CD14-positive monocyte (primary cell): ENCODE results near the gene NID2. TPM values are rescaled to one million over a fixed set of nuclear protein-coding genes. Genes with fewer than 3 reads are reported as not detected.
A peak's percentile ranks its signal among the peaks of the same experiment; 100 is the strongest.

ENCODE experiments used
- DNase-seq, 3 donors: peaks; one replicate each; pipeline ENCODE4 v3.0.0-alpha.2; 2011 to 2022
- H2AFZ ChIP-seq: 2 replicates; pipeline ENCODE4 v1.6.0; 2012; ENCODE audit warnings: mild to moderate bottlenecking, low read depth, low read length, inconsistent platforms; ENCODE audit not compliant: insufficient read depth, poor library complexity, severe bottlenecking
- H3K27ac ChIP-seq, 2 donors: 1 replicate in 1 of 2; 2 replicates in 1 of 2; pipeline ENCODE4 v1.5.1; 2012 to 2013; ENCODE audit warnings: low read length in 2 of 2, control low read depth in 1 of 2, inconsistent platforms in 1 of 2, low read depth in 1 of 2, mild to moderate bottlenecking in 1 of 2
- H3K27me3 ChIP-seq, 2 donors: one replicate each; pipeline versions ENCODE4 v1.6.0 to v1.6.1; 2011 to 2013; ENCODE audit warnings: low read length in 2 of 2; ENCODE audit not compliant: control insufficient read depth in 2 of 2, insufficient read depth in 2 of 2
- H3K36me3 ChIP-seq, 2 donors: replicated peaks in 1 of 2; 1 replicate in 1 of 2; 2 replicates in 1 of 2; pipeline versions ENCODE4 v1.5.1 to v1.6.1; 2012 to 2013; ENCODE audit warnings: low read length in 2 of 2, control low read depth in 1 of 2, inconsistent platforms in 1 of 2, mild to moderate bottlenecking in 1 of 2; ENCODE audit not compliant: insufficient read depth in 2 of 2, control insufficient read depth in 1 of 2
- H3K4me1 ChIP-seq, 2 donors: 1 replicate in 1 of 2; 2 replicates in 1 of 2; pipeline versions ENCODE4 v1.5.1 to v1.6.1; 2012 to 2013; ENCODE audit warnings: low read length in 2 of 2, control low read depth in 1 of 2, inconsistent platforms in 1 of 2, mild to moderate bottlenecking in 1 of 2, moderate library complexity in 1 of 2; ENCODE audit not compliant: insufficient read depth in 2 of 2, control insufficient read depth in 1 of 2
- H3K4me2 ChIP-seq: replicated peaks from 2 replicates; pipeline ENCODE3; 2012; ENCODE audit warnings: low read length, moderate library complexity, mild to moderate bottlenecking; ENCODE audit not compliant: poor library complexity, severe bottlenecking; ENCODE audit errors: extremely low read depth
- H3K4me3 ChIP-seq, 3 experiments: fragments of 200-600 bp in 1 of 3; sonication (generic) in 1 of 3; replicated peaks in 1 of 3; 1 replicate in 2 of 3; 2 replicates in 1 of 3; pipeline ENCODE4 v1.5.1; 2011 to 2013; ENCODE audit warnings: low read length in 3 of 3, mild to moderate bottlenecking in 3 of 3, control low read depth in 2 of 3, low read depth in 2 of 3, inconsistent platforms in 1 of 3, moderate library complexity in 1 of 3
- H3K79me2 ChIP-seq: 2 replicates; pipeline ENCODE4 v1.6.0; 2012; ENCODE audit warnings: mild to moderate bottlenecking, control low read depth, inconsistent platforms, low read length, moderate library complexity; ENCODE audit not compliant: insufficient read depth
- H3K9ac ChIP-seq: 2 replicates; pipeline ENCODE4 v1.6.0; 2017; ENCODE audit warnings: low read length, mild to moderate bottlenecking; ENCODE audit not compliant: insufficient read depth, poor library complexity, severe bottlenecking
- H3K9me3 ChIP-seq, 2 donors: replicated peaks in 1 of 2; 1 replicate in 1 of 2; 2 replicates in 1 of 2; pipeline versions ENCODE4 v1.5.1 to v1.6.1; 2012 to 2013; ENCODE audit warnings: low read length in 2 of 2, control low read depth in 1 of 2; ENCODE audit not compliant: control insufficient read depth in 1 of 2, insufficient read depth in 1 of 2
- H4K20me1 ChIP-seq: 2 replicates; pipeline ENCODE4 v1.6.0; 2012; ENCODE audit warnings: mild to moderate bottlenecking, low read length, control low read depth, moderate library complexity; ENCODE audit not compliant: insufficient read depth
- H3K27ac Mint-ChIP-seq, 7 donors: one replicate each; pipeline ENCODE4 v1.8.0; 2020; ENCODE audit warnings: mild to moderate bottlenecking in 7 of 7, mixed read lengths in 7 of 7, moderate library complexity in 6 of 7, inconsistent platforms in 2 of 7
- H3K27me3 Mint-ChIP-seq, 3 donors: one replicate each; pipeline ENCODE4 v1.8.0; 2021 to 2022; ENCODE audit warnings: low read depth in 3 of 3, mild to moderate bottlenecking in 3 of 3, mixed read lengths in 3 of 3, moderate library complexity in 3 of 3, inconsistent platforms in 1 of 3
- H3K36me3 Mint-ChIP-seq, 2 donors: one replicate each; pipeline ENCODE4 v1.8.0; 2020; ENCODE audit warnings: mixed read lengths in 2 of 2, inconsistent platforms in 1 of 2, mild to moderate bottlenecking in 1 of 2
- H3K4me1 Mint-ChIP-seq: one replicate; pipeline ENCODE4 v1.8.0; 2020; ENCODE audit warnings: mild to moderate bottlenecking, mixed read lengths
- H3K4me3 Mint-ChIP-seq, 2 donors: one replicate each; pipeline ENCODE4 v1.8.0; 2020; ENCODE audit warnings: mild to moderate bottlenecking in 2 of 2, mixed read lengths in 2 of 2, moderate library complexity in 1 of 2
- H3K9me3 Mint-ChIP-seq, 7 donors: one replicate each; pipeline ENCODE4 v1.8.0; 2020 to 2022; ENCODE audit warnings: mixed read lengths in 7 of 7, mild to moderate bottlenecking in 6 of 7, moderate library complexity in 6 of 7, inconsistent platforms in 2 of 7
- WGBS: methylation state at CpG from one replicate; pipeline ENCODE4 v1.1.5; 2013; ENCODE audit warnings: missing lambda C conversion rate; ENCODE audit not compliant: insufficient coverage; 5-methylcytosine and 5-hydroxymethylcytosine counted together
- intact Hi-C, 2 donors: fragments of 100-400 bp; cut with micrococcal nuclease; formaldehyde crosslinking; loops; one replicate each; pipeline versions ENCODE4 v1.15.0 to v1.15.1; 2023
- polyA plus RNA-seq, 3 donors: library from polyadenylated mRNA; depleted of rRNA in 1 of 3; unstranded in 2 of 3; stranded (reverse) in 1 of 3; fragments of 300-500 nt in 2 of 3; fragments of >200 nt in 1 of 3; fragmentation: Illumina TruSeq in 2 of 3; gene quantifications; 1 replicate in 2 of 3; 2 replicates in 1 of 3; pipeline ENCODE4 v1.2.3, GENCODE V29; 2012 to 2021
- TF ChIP-seq, protein P1 (sequence below): fragments of 200-600 bp; IDR thresholded peaks from one replicate; pipeline ENCODE4 v1.8.0; 2022; ENCODE audit warnings: antibody characterized with exemption, mild to moderate bottlenecking

The NID2 gene
- polyA plus RNA-seq, 3 donors = not detected

DNA sequence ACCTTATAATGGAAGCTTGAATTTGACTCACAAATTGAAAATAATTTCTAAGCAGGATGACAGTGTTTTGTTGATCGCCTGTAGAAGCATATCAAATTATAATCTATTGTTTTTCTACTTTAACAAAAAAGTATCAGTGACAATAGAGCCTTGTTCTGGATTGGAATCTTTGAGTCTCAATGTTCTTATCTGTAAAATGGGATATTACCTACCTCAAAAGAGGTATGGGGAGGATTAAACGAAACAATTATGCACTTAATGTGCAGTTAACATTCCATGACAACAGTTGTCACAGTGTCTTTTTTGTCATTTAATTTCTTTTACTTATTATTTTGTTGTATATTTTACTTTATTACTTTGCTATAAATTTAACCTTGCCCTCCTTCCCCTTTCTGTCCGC is 78.4 kb downstream of the NID2 start:
- Histone ChIP-seq H3K27me3 (no peaks in the 10 kb centered on the region), H2AFZ (no peak overlapping the region), H3K9me3 (no peaks in the 10 kb centered on the region), H3K27ac (peak overlapping the region in 1 of 2 donors; percentile 94), H3K4me3 (peak overlapping the region in 2 of 3 experiments; percentile 95 to 99), H3K36me3 (peaks cover 32 to 41% of the 10 kb centered on the region in 2 donors), H3K4me2 (peak overlapping the region; percentile 79), H3K79me2 (peaks cover 42% of the 10 kb centered on the region), H4K20me1 (peaks cover 5% of the 10 kb centered on the region), H3K4me1 (peaks cover 11 to 17% of the 10 kb centered on the region in 2 donors), H3K9ac (peak overlapping the region; percentile 96)
- intact Hi-C loops = no loop called here
- H3K4me3 Mint-ChIP-seq = peak overlapping the region in 1 of 2 donors; percentile 92
- TF ChIP-seq, protein P1, sequence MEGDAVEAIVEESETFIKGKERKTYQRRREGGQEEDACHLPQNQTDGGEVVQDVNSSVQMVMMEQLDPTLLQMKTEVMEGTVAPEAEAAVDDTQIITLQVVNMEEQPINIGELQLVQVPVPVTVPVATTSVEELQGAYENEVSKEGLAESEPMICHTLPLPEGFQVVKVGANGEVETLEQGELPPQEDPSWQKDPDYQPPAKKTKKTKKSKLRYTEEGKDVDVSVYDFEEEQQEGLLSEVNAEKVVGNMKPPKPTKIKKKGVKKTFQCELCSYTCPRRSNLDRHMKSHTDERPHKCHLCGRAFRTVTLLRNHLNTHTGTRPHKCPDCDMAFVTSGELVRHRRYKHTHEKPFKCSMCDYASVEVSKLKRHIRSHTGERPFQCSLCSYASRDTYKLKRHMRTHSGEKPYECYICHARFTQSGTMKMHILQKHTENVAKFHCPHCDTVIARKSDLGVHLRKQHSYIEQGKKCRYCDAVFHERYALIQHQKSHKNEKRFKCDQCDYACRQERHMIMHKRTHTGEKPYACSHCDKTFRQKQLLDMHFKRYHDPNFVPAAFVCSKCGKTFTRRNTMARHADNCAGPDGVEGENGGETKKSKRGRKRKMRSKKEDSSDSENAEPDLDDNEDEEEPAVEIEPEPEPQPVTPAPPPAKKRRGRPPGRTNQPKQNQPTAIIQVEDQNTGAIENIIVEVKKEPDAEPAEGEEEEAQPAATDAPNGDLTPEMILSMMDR = no peak
- peaks cover 34 to 36% of the 10 kb centered on the region in 2 donors for H3K36me3 Mint-ChIP-seq
- no peaks in the 10 kb centered on the region for H3K27me3 Mint-ChIP-seq
- WGBS = no CpG with 5 or more reads among the region's 3 CpGs
- peaks cover 17% of the 10 kb centered on the region for H3K4me1 Mint-ChIP-seq
- no peak for DNase-seq
- H3K9me3 Mint-ChIP-seq = no peaks in the 10 kb centered on the region
- no peak overlapping the region for H3K27ac Mint-ChIP-seq

DNA sequence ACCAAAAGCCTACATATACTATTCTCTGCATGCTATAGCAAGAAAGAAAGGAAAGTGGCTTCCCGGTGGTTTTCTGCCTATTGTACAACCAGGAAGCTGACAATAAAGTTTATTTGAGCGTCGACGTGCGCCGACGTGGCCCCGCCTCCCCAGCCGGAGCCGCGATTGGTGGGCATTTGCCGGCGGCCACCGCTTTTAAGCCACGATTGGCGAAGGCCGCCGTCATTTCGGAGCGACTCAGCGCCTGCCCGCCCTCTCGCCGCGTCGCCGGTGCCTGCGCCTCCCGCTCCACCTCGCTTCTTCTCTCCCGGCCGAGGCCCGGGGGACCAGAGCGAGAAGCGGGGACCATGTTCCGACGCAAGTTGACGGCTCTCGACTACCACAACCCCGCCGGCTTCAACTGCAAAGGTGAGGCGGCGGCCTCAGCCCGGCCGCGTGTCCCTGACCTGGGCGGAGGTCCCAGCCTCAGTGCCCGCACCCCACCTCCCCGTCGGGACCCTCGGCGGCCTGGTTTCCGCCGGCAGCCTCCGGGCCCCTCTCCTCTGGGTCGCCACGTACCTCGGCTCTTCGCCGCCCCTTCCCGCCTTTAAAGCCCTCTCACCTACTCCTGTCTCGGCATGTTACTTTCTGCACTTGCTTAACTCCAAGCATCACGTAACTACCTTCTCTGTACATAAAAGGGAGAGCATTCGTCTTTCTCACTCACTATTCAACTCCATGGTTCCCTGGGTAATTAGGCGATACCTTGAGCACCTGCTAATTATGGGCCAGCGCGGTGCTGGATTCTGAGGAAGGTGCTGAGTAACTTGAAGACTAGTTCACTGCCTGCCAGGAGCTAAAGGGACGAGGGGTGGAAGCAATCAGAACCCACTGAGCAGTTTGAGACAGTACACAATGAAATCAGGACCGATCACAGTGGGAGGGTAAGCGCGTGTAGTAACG is 79.3 kb downstream of the NID2 start, which contains the start of gene RTRAF:
RTRAF (plus strand) TSS at position 254 of the 942 bp plus-strand sequence; CDS start at position 348, 94 bp downstream.
- Mint-ChIP-seq H3K27ac (peak within 1 kb of the TSS; percentile 93 to 96 (median 94)), H3K9me3 (peaks cover 0 to 6% (median 3%) of the 10 kb centered on the region in 7 donors), H3K4me3 (peak within 1 kb of the TSS; percentile 87 to 92), H3K27me3 (no peaks in the 10 kb centered on the region), H3K4me1 (peaks cover 17% of the 10 kb centered on the region), H3K36me3 (peaks cover 25 to 28% of the 10 kb centered on the region in 2 donors)
- Histone ChIP-seq H3K27ac (peak within 1 kb of the TSS; percentile 60 to 94), H3K27me3 (no peaks in the 10 kb centered on the region), H3K36me3 (peaks cover 25 to 32% of the 10 kb centered on the region in 2 donors), H3K79me2 (peaks cover 34% of the 10 kb centered on the region), H3K4me3 (peak within 1 kb of the TSS; percentile 88 to 99 (median 95)), H3K9me3 (peaks cover 0 to under 1% of the 10 kb centered on the region in 2 donors), H2AFZ (peak within 1 kb of the TSS; percentile 97), H4K20me1 (peaks cover 3% of the 10 kb centered on the region), H3K4me2 (peak within 1 kb of the TSS; percentile 79), H3K4me1 (peaks cover 11 to 17% of the 10 kb centered on the region in 2 donors), H3K9ac (peak within 1 kb of the TSS; percentile 96)
- TF ChIP-seq, protein P1 = no peak
- under 1% methylated on average over 65 of the region's 72 CpGs for WGBS
- DNase-seq = peak; percentile 89 to 92 (median 91)
- intact Hi-C loops = loop anchor here in 1 of 2 donors (10.0 kb wide), 1 partner anchor 335 kb away; the partner anchor contains the start of gene FRMD6
